GM13977 (cell line): Measurements from ENCODE around the gene CCDC192.

Experiments
- DNase-seq: peaks from one replicate; pipeline ENCODE4 v3.0.0; 2012; ENCODE audit warnings: low spot score
- in situ Hi-C: fragments of 300-500 bp; cut with MboI; formaldehyde crosslinking; loops from one replicate; pipeline ENCODE4 v1.12.0; 2022; ENCODE audit warnings: low sequenced_read_pairs, low pct_unique_long_range_greater_than_20kb, mixed read lengths, inconsistent platforms; ENCODE audit not compliant: unreplicated experiment
- TF ChIP-seq, protein P1 (sequence below): IDR thresholded peaks from 2 replicates; pipeline ENCODE4 v1.5.1; 2012; ENCODE audit warnings: mild to moderate bottlenecking, control low read depth; ENCODE audit not compliant: insufficient read depth; ENCODE audit errors: extremely low read depth, missing control alignments

The CCDC192 gene

DNA sequence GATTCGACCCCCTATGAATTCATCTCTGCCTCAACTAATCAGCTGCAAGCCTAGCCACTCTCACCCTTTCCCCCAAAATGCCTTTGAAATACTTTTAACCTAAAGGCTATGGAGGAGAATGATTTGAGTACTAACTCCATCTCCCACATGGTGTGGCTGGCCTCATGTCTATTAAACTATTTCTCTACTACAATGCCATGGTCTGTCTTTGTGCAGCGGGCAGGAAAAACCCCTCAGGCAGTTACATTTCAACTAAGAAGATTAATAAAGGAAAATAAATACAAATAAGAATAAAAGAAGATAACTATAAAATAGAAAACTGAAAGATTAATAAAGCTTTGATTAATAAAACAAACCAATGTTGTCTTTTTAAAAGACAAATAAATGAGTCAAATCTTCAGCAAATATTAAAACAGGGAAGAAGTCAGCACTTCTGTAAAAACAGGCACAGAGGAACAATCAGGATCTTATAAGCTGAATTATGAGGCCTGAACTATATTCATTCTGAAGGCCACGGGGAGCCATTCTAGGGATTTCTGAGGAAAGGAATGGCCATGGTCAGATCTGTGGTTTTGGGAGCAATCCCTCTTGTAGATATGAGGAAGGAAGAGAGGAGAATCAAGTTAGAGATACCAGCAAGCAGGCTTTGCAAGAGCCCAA lies 264.3 kb downstream of the CCDC192 start:
- in situ Hi-C loops, result no loop called here
- DNase-seq, result no peak
- TF ChIP-seq, protein P1, sequence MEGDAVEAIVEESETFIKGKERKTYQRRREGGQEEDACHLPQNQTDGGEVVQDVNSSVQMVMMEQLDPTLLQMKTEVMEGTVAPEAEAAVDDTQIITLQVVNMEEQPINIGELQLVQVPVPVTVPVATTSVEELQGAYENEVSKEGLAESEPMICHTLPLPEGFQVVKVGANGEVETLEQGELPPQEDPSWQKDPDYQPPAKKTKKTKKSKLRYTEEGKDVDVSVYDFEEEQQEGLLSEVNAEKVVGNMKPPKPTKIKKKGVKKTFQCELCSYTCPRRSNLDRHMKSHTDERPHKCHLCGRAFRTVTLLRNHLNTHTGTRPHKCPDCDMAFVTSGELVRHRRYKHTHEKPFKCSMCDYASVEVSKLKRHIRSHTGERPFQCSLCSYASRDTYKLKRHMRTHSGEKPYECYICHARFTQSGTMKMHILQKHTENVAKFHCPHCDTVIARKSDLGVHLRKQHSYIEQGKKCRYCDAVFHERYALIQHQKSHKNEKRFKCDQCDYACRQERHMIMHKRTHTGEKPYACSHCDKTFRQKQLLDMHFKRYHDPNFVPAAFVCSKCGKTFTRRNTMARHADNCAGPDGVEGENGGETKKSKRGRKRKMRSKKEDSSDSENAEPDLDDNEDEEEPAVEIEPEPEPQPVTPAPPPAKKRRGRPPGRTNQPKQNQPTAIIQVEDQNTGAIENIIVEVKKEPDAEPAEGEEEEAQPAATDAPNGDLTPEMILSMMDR, result no peak

DNA sequence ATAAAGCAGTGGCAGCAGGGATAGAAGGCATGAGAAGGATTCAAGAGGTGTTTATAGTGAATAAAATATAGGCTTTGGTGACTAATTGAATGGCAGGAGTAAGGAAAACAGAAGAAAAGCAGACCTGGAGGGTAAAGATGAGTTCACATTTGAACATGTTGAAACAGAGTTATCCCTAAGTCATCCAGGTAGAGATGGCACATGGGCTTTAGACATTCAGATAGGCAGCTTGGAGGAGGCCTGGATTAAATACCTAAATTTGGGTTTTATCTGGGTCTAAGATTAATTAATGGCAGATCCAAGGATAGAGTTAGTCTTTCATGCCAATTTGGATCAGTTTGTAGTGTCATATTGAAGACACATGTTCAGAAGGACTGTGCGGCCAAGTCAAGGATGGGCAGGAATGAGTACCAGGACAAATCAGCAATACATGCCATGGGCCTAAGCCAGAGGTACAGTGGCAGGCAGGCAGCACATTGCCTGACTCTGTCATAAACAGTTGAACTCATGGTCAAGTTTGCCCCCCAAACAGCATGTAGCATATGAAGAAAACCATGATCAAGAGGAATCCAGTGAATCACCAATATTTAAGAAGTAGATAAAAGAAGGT lies 264.9 kb downstream of the CCDC192 start:
- DNase-seq, result no peak
- TF ChIP-seq, protein P1, result no peak
- in situ Hi-C loops, result no loop called here

GRCh38 chr5:127969002-127969401 lies 265.8 kb downstream of the CCDC192 start:
- TF ChIP-seq, protein P1, result no peak

GRCh38 chr5:127969651-127970050 lies 266.5 kb downstream of the CCDC192 start:
- TF ChIP-seq, protein P1, result no peak
- DNase-seq, result peak; percentile 12
- in situ Hi-C loops, result no loop called here

More at GRCh38 chr5:127969002-127969401, 265.8 kb downstream of the CCDC192 start:
- in situ Hi-C loops, result no loop called here
- DNase-seq, result no peak

GRCh38 chr5:127970081-127970480 lies 266.9 kb downstream of the CCDC192 start:
- TF ChIP-seq, protein P1, result no peak
- DNase-seq, result no peak
- in situ Hi-C loops, result no loop called here

DNA sequence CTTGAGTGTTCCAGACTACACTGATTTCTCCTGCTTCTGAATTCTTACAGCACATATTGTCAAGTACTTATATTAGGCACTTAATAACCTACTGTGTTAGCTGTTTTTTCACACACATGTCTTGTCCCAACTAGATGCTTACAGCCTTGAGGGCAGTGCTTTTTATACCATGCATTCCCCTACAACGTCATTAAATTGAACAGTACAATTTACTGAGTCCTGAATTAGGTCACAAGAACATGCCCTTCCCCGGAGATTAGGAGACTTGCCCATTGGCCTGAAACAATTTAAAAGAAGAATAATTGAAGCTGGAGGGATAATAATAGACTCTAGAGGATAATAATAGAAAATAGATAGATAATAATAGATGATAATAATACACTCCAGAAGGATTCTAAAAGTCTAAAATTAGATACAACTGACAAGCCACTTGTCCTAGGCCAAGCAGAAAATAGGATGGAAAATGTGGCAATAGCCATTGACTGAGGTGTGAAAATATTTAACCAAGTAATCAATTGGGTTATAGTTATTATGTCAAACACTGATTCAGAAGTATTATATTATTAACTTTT lies 267.7 kb downstream of the CCDC192 start:
- in situ Hi-C loops, result no loop called here
- TF ChIP-seq, protein P1, result no peak
- DNase-seq, result no peak
